Nephron progenitor cell (in vitro differentiated cells): ENCODE measurements around the gene ELL2.
A peak's percentile ranks its signal among the peaks of the same experiment; 100 is the strongest.

Experiments
- DNase-seq: peaks from one replicate; pipeline ENCODE4 v3.0.0; 2021
- H3K27ac Mint-ChIP-seq: 2 replicates; pipeline ENCODE4 v1.8.0; 2021; ENCODE audit warnings: mild to moderate bottlenecking, moderate library complexity, mixed read lengths
- H3K27me3 Mint-ChIP-seq: 2 replicates; pipeline ENCODE4 v1.8.0; 2021; ENCODE audit warnings: mild to moderate bottlenecking, low read depth, mixed read lengths; ENCODE audit not compliant: poor library complexity
- H3K36me3 Mint-ChIP-seq: 2 replicates; pipeline ENCODE4 v1.8.0; 2021; ENCODE audit warnings: low read depth, mixed read lengths
- H3K4me1 Mint-ChIP-seq: 2 replicates; pipeline ENCODE4 v1.8.0; 2021; ENCODE audit warnings: mixed read lengths
- H3K4me3 Mint-ChIP-seq: 2 replicates; pipeline ENCODE4 v1.8.0; 2021; ENCODE audit warnings: mild to moderate bottlenecking, moderate library complexity, mixed read lengths
- H3K9me3 Mint-ChIP-seq: 2 replicates; pipeline ENCODE4 v1.8.0; 2021; ENCODE audit warnings: mild to moderate bottlenecking, moderate library complexity, mixed read lengths
- TF ChIP-seq, protein P1 (sequence below): fragments of 200-600 bp; sonication (generic); IDR thresholded peaks from 2 replicates; pipeline ENCODE4 v1.5.0; 2021; ENCODE audit warnings: antibody characterized with exemption

The ELL2 gene

DNA sequence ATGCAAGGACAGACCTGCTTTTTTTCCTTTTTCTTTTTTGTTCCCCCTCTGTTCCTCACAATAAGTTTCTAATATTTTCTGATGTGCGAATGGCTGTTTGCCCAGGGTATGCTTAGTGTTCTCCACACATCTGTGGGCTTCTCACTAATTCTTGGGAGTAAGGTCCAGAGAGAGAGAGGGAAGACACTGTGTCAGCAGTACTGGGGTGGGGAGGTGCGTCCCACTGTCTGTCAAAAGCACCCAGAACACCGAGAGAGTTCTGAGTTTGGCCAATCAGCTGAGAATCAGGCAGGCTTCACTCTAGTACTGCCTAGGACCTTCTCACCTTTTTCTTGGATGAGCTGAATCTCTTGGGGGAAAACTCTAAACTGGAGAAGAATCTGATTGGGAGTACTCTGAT, 61.8 kb downstream of the ELL2 start:
- H3K27ac Mint-ChIP-seq = peak overlapping the region; percentile 58
- H3K9me3 Mint-ChIP-seq = no peaks in the 10 kb centered on the region
- H3K36me3 Mint-ChIP-seq = peaks cover 82% of the 10 kb centered on the region
- H3K27me3 Mint-ChIP-seq = no peaks in the 10 kb centered on the region
- TF ChIP-seq, protein P1, sequence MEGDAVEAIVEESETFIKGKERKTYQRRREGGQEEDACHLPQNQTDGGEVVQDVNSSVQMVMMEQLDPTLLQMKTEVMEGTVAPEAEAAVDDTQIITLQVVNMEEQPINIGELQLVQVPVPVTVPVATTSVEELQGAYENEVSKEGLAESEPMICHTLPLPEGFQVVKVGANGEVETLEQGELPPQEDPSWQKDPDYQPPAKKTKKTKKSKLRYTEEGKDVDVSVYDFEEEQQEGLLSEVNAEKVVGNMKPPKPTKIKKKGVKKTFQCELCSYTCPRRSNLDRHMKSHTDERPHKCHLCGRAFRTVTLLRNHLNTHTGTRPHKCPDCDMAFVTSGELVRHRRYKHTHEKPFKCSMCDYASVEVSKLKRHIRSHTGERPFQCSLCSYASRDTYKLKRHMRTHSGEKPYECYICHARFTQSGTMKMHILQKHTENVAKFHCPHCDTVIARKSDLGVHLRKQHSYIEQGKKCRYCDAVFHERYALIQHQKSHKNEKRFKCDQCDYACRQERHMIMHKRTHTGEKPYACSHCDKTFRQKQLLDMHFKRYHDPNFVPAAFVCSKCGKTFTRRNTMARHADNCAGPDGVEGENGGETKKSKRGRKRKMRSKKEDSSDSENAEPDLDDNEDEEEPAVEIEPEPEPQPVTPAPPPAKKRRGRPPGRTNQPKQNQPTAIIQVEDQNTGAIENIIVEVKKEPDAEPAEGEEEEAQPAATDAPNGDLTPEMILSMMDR = no peak
- peaks cover 10% of the 10 kb centered on the region for H3K4me1 Mint-ChIP-seq
- H3K4me3 Mint-ChIP-seq = no peak overlapping the region
- DNase-seq = no peak

DNA sequence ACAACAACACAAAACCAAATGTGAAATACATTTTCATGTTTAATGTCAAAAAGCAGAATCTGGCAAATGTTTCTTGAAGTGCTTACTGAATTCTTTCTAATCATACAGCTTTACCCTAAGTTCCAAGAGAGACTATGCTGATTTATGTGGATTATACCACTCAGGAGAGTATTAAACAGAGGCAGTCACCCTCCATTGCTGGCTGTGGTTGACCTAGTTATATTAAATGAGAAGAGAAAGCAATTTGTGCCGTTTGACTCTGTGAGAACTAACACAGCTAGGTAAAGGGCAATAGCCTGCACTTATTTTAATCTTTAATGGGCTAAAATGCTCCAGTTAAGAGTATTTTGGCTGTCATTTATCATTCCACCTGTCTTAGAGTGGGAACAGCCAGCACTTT, 62.6 kb downstream of the ELL2 start:
- Mint-ChIP-seq H3K27me3 (no peaks in the 10 kb centered on the region), H3K4me1 (peaks cover 10% of the 10 kb centered on the region), H3K4me3 (no peak overlapping the region), H3K9me3 (no peaks in the 10 kb centered on the region), H3K36me3 (peaks cover 83% of the 10 kb centered on the region), H3K27ac (no peak overlapping the region)
- DNase-seq = no peak
- TF ChIP-seq, protein P1 = no peak

DNA sequence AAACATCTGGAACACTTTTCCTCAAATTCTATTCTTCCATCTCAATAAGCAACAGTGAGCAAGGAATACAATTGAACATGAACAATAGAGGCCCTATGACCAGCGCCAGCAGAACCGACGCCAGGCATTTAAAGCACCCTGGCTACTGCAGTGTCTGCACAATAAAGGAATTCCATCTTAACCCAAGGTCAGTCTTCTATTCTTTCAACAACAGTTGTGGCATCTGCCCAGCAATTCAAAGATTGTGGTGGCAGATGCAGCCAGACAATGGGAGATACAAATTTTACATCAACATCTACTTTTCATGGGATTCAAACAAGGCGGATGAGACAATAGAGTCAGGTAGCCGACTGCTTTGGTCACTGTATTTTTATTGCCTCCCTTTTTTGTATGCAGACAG, 65.9 kb downstream of the ELL2 start:
- Mint-ChIP-seq H3K9me3 (no peaks in the 10 kb centered on the region), H3K4me3 (no peak overlapping the region), H3K4me1 (peaks cover 18% of the 10 kb centered on the region), H3K27ac (peak overlapping the region; percentile 33), H3K36me3 (peaks cover 58% of the 10 kb centered on the region), H3K27me3 (no peaks in the 10 kb centered on the region)
- TF ChIP-seq, protein P1 = no peak
- DNase-seq = no peak

DNA sequence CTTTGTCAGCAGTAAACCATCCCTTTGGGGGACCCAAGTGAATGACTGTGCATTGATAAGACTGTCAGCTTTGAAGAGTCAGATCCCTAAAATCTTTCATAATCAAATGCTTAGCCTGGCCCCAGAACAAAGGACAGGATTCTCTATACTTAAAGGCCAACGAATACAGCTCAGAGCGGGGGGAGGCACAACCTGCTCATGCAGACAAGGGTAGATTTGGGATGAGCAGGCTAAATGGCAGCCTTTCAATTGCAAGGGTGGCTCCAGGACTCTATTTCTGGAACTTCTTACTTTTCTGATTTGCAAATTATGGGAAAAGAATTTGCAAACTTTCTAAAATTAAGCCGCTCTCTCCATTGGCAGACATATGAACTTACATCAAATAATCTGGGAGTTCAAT, 66.4 kb downstream of the ELL2 start:
- DNase-seq = no peak

DNA sequence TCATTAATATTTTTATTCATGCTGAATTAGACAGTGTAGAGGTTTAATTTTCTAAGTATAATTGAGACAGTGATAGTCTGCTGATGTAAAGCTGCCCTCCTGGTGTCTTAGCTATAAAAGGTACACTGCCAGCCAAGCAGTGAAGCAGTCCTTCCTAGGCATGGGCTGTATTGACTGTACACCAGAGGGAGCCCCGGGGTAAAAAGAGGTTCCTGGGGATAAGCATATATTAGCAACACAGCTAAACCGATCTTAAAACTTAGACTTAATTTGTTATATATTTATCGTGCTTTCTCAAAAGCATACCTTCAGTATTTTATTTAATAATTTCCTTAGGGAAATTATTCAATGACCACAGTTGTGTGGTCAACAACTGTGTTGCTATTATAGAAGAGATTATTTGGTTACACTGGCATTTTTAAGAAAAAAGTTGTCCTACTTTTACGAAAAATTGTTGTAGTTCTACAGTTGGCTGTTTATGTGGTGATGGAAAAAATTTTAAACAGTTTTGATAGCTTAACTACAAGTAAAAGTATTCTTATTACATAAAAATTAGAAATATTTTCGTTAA, 68.8 kb downstream of the ELL2 start:
- no peaks in the 10 kb centered on the region for H3K9me3 Mint-ChIP-seq
- no peak overlapping the region for H3K4me3 Mint-ChIP-seq
- TF ChIP-seq, protein P1 = peak; percentile 23
- peaks cover 18% of the 10 kb centered on the region for H3K4me1 Mint-ChIP-seq
- no peaks in the 10 kb centered on the region for H3K27me3 Mint-ChIP-seq
- peaks cover 52% of the 10 kb centered on the region for H3K36me3 Mint-ChIP-seq
- DNase-seq = no peak
- no peak overlapping the region for H3K27ac Mint-ChIP-seq

More for the DNA sequence above, 66.4 kb downstream of the ELL2 start:
- no peaks in the 10 kb centered on the region for H3K27me3 Mint-ChIP-seq
- TF ChIP-seq, protein P1 = no peak
- no peak overlapping the region for H3K4me3 Mint-ChIP-seq
- peaks cover 18% of the 10 kb centered on the region for H3K4me1 Mint-ChIP-seq
- peaks cover 62% of the 10 kb centered on the region for H3K36me3 Mint-ChIP-seq
- no peak overlapping the region for H3K27ac Mint-ChIP-seq
- no peaks in the 10 kb centered on the region for H3K9me3 Mint-ChIP-seq

DNA sequence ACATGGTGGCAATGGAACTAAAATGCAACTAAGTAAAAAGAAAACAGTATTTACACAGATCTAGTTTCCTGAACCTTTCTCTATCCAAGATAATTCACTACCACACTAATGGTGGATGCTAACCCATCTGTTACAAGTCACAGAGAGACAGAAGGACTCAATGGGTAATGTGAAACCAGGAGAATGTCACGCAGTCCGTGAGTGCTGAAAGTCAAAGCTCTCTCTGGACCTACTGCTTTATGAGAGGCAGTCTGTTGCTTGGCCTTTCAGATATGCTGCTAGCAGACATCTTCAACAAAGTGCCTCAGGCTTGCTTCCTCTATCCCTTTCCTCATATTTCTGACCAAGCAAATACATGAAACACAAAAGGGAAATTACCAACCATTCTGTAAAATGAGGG, 70.2 kb downstream of the ELL2 start:
- no peak for DNase-seq
- H3K9me3 Mint-ChIP-seq = no peaks in the 10 kb centered on the region
- H3K36me3 Mint-ChIP-seq = peaks cover 46% of the 10 kb centered on the region
- H3K4me3 Mint-ChIP-seq = no peak overlapping the region
- no peaks in the 10 kb centered on the region for H3K27me3 Mint-ChIP-seq
- peak overlapping the region; percentile 89 for H3K27ac Mint-ChIP-seq
- TF ChIP-seq, protein P1 = no peak
- peaks cover 18% of the 10 kb centered on the region for H3K4me1 Mint-ChIP-seq
